ENCODE data around the gene FAM229A. TPM values are rescaled to one million over a fixed set of nuclear protein-coding genes. Genes with fewer than 3 reads are reported as not detected.
"Not testable (repeated sequence)": the region's sequence is repeated elsewhere in the genome, so short reads cannot be mapped to it uniquely, and the experiment has no call there.

Gene FAM229A
- total and polyA plus RNA-seq, 2 experiments from 2014 or later, result 3.6 to 4.2 TPM

DNA sequence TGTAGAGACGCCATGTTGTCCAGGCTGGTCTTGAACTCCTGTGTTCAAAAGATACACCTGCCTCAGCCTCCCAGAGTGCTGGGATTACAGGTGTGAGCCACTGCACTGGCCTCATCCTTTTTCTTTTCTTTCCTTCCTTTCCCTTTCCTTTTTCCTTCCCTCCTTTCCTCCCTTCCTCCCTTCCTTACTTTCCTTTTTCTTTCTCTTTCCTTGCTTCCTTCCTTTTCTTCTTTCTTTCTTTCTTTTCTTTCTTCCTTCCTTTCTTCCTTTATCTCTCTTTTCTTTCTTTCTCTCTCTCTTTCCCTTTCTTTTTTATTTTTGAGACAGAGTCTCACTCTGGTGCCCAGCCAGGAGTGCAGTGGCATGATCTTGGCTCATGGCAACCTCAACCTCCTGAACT, 5.8 kb downstream of the FAM229A start (continued):
- TF ChIP-seq ZNF462 (CRISPR knock-in tag; IDR thresholded peaks at IDR 0.05), result no peak
- TF ChIP-seq EZH2phosphoT487 (IDR thresholded peaks at IDR 0.05; ENCODE audit: unreplicated experiment), result no peak
- no peak for TF ChIP-seq POLR2AphosphoS5 (IDR thresholded peaks at IDR 0.05; ENCODE audit: low read depth)
- TF ChIP-seq ZNF331 (CRISPR knock-in tag; IDR thresholded peaks at IDR 0.05; ENCODE audit: low read depth), result no peak
- TF ChIP-seq ZNF114 (CRISPR knock-in tag; IDR thresholded peaks at IDR 0.05), result no peak
- TF ChIP-seq STAT1 (IDR thresholded peaks at IDR 0.05; ENCODE audit: unreplicated experiment), result no peak
- TF ChIP-seq CTCF (conservative IDR thresholded peaks at IDR 0.05; ENCODE audit: low read depth in 2 of 2), result no peak
- no peak for TF ChIP-seq CREB1 (CRISPR knock-in tag; IDR thresholded peaks at IDR 0.05; ENCODE audit: low read depth)

DNA sequence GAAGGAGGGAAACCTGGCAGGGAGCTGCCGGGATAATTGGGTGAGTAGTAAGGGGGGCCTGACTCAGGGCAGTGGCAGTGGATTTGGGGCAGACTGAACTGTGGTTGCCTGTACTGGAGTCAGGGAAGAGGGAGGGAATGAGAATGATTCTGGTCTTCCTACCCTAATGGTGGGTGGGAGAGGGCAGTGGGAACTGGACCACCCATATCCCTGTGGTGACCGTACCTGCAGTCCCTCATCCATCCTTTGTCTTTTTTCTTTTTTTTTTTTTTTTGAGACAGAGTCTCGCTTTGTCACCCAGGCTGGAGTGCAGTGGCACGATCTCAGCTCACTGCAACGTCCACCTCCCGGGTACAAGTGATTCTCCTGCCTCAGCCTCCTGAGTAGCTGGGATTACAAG, 6.5 kb downstream of the FAM229A start:
- H3F3A ChIP-seq (replicated peaks; ENCODE audit: low read depth), result peaks cover 10% of the 10 kb centered on the region; the same call in 1 of the 2 replicates
- H4K20me1 ChIP-seq (replicated peaks; ENCODE audit: insufficient read depth); H3K4me1 ChIP-seq (ENCODE audit: insufficient read depth); DNase-seq (ENCODE audit: low spot score); H3K9me2 ChIP-seq (ENCODE audit: insufficient read depth); H3K4me3 Mint-ChIP-seq; H3K27ac Mint-ChIP-seq; H3K36me3 ChIP-seq (ENCODE audit: insufficient read depth); H3K4me2 ChIP-seq; H3K4me3 ChIP-seq; H3K9me3 Mint-ChIP-seq; H3K79me2 ChIP-seq (replicated peaks; ENCODE audit: insufficient read depth); H2AFZ ChIP-seq; H3K27ac ChIP-seq (ENCODE audit: low read depth); ATAC-seq; H3K36me3 Mint-ChIP-seq (ENCODE audit: low read depth): not testable (repeated sequence)
- H3K27me3 ChIP-seq (ENCODE audit: insufficient read depth), result peaks cover 24% of the 10 kb centered on the region
- Mint-ChIP-seq H3K4me1 (peaks cover 18% of the 10 kb centered on the region), H3K27me3 (ENCODE audit: insufficient read depth, low read depth, poor library complexity) (peaks cover 20% of the 10 kb centered on the region)

Measured in GM23338 (cell line).